GM21786 (cell line): ENCODE results near the gene SMG1.

Experiments used
- ATAC-seq: cut with Tn5 transposase; IDR thresholded peaks from one replicate; pipeline ENCODE4 v1.9.1; 2021; ENCODE audit not compliant: unreplicated experiment

SMG1 gene

GRCh38 chr16:18855196-18855595 lies 71.0 kb downstream of the SMG1 start:
- ATAC-seq = no peak

GRCh38 chr16:18853694-18854093 lies 72.5 kb downstream of the SMG1 start:
- ATAC-seq = no peak

GRCh38 chr16:18852647-18853046 lies 73.6 kb downstream of the SMG1 start:
- ATAC-seq = no peak

GRCh38 chr16:18846416-18846815 lies 79.8 kb downstream of the SMG1 start:
- ATAC-seq = no peak

- ATAC-seq = no peak
These were observed 83.6 kb downstream of the SMG1 start for GRCh38 chr16:18842565-18842964.

GRCh38 chr16:18841833-18842525 lies 84.2 kb downstream of the SMG1 start:
- no peak for ATAC-seq

- ATAC-seq = no peak
These were observed 86.7 kb downstream of the SMG1 start for GRCh38 chr16:18839555-18839954.

- ATAC-seq = no peak
These were observed 89.5 kb downstream of the SMG1 start for GRCh38 chr16:18836702-18837101.

- ATAC-seq = no peak
These were observed 91.3 kb downstream of the SMG1 start for GRCh38 chr16:18834864-18835263.

GRCh38 chr16:18833707-18834505 lies 92.3 kb downstream of the SMG1 start:
- ATAC-seq = no peak

GRCh38 chr16:18832613-18833012 lies 93.6 kb downstream of the SMG1 start:
- ATAC-seq = no peak

GRCh38 chr16:18832006-18832405 lies 94.2 kb downstream of the SMG1 start:
- ATAC-seq = no peak

GRCh38 chr16:18829251-18829650 lies 97.0 kb downstream of the SMG1 start:
- no peak for ATAC-seq

GRCh38 chr16:18827890-18828289 lies 98.3 kb downstream of the SMG1 start:
- no peak for ATAC-seq

GRCh38 chr16:18816286-18816685 lies 109.9 kb downstream of the SMG1 start:
- ATAC-seq = no peak

GRCh38 chr16:18811925-18812324 lies 114.3 kb downstream of the SMG1 start:
- ATAC-seq = no peak

GRCh38 chr16:18809165-18809564 lies 117.0 kb downstream of the SMG1 start:
- ATAC-seq = no peak

GRCh38 chr16:18805257-18805773 lies 120.9 kb downstream of the SMG1 start:
- ATAC-seq = no peak

GRCh38 chr16:18804540-18804939 lies 121.7 kb downstream of the SMG1 start:
- no peak for ATAC-seq

GRCh38 chr16:18803569-18804462 lies 122.4 kb downstream of the SMG1 start:
- no peak for ATAC-seq

- ATAC-seq = no peak
These were observed 123.4 kb downstream of the SMG1 start for GRCh38 chr16:18802767-18803343.
